Retinal pigment epithelial cell (primary cell): ENCODE data around the gene CUL4B.

ENCODE experiments used
- DNase-seq: peaks from one replicate; pipeline ENCODE4 v3.0.0-alpha.2; 2010; ENCODE audit warnings: low read depth
- H3K4me3 ChIP-seq: 2 replicates; pipeline ENCODE4 v1.5.1; 2011; ENCODE audit warnings: mild to moderate bottlenecking, low read length, control low read depth, moderate library complexity
- TF ChIP-seq, protein P1 (sequence below): conservative IDR thresholded peaks from 2 replicates; pipeline ENCODE4 v1.5.1; 2011; ENCODE audit warnings: low read depth, low read length, control low read depth, inconsistent platforms

The CUL4B gene

GRCh38 chrX:120559804-120560203 lies 958 bp downstream of the CUL4B start:
- TF ChIP-seq, protein P1, sequence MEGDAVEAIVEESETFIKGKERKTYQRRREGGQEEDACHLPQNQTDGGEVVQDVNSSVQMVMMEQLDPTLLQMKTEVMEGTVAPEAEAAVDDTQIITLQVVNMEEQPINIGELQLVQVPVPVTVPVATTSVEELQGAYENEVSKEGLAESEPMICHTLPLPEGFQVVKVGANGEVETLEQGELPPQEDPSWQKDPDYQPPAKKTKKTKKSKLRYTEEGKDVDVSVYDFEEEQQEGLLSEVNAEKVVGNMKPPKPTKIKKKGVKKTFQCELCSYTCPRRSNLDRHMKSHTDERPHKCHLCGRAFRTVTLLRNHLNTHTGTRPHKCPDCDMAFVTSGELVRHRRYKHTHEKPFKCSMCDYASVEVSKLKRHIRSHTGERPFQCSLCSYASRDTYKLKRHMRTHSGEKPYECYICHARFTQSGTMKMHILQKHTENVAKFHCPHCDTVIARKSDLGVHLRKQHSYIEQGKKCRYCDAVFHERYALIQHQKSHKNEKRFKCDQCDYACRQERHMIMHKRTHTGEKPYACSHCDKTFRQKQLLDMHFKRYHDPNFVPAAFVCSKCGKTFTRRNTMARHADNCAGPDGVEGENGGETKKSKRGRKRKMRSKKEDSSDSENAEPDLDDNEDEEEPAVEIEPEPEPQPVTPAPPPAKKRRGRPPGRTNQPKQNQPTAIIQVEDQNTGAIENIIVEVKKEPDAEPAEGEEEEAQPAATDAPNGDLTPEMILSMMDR, result no peak
- DNase-seq, result no peak
- H3K4me3 ChIP-seq, result peak overlapping the region; percentile 77

- no peak for DNase-seq
Measured at GRCh38 chrX:120556251-120556650, 4.5 kb downstream of the CUL4B start.

DNA sequence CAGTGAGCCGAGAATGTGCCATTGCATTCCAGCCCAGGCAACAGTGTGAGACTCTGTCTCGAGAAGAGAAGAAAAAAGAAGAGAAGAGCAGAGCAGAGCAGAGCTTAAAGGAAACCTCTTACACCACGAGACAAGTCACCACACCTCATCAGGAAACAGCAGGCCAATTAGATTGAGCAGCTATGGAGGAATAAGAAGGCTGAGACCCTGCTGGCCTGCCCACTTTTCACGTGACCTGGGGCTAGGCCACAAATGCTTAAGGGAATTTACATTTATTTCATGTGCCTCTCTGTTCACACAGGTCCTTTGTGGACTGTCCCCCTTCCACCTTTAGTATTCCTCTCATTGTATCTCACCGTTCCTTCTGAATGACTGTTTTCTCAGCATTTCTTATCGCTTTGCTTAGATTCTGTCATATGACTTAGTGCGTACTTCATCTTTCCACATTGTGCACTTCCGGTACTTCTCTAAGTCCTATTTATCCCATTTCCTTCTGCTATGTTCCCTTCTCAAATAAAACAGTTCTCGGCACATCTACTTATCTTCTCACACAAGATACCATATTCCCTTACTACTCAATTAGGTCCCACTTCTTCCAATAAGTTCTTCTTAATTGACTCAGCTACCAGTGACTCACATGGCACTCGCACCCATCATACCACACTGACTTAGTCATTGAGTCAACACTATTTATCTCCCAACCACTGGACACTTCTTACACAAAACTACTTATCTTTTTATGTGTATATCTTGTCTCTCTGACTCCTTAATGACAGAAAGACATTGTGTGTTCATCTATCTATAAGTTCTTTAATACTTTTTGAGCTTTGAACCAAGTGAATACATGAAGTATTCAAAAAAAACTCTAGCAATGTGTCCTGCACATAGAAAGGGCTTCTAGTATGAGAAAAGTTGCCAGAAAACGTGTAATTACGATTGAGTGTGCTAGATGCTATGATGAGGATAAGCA lies 11.0 kb downstream of the CUL4B start:
- H3K4me3 ChIP-seq, result no peak overlapping the region
- TF ChIP-seq, protein P1, result no peak
- DNase-seq, result peak; percentile 59

More at GRCh38 chrX:120556251-120556650, 4.5 kb downstream of the CUL4B start:
- TF ChIP-seq, protein P1, result no peak
- no peak overlapping the region for H3K4me3 ChIP-seq

DNA sequence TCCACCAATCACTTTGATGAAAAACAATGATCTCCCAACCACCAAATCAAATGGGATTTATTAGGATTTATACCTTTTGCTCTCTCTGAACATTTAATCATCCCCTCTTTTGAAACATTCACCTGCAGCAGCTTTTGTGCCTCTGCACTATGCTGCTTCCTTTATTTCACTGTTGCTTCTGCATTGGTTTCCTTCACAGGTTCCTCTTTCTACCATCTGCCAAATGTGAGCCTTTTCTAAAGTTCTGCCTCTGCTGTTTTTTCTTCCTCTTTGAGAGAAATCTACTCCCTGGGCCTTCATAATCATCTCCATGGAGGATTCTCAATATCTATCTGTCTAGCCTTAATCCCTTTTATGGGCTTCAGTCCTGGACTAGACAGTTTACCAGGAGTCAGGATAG lies 24.7 kb downstream of the CUL4B start:
- DNase-seq, result no peak
- no peak overlapping the region for H3K4me3 ChIP-seq
- TF ChIP-seq, protein P1, result no peak

- H3K4me3 ChIP-seq, result no peak overlapping the region
- TF ChIP-seq, protein P1, result no peak
- DNase-seq, result no peak
Measured at GRCh38 chrX:120534413-120535205, 26.2 kb downstream of the CUL4B start.

- no peak overlapping the region for H3K4me3 ChIP-seq
Measured at GRCh38 chrX:120522820-120523219, 37.9 kb downstream of the CUL4B start.

More at GRCh38 chrX:120522820-120523219, 37.9 kb downstream of the CUL4B start:
- DNase-seq, result no peak
- TF ChIP-seq, protein P1, result no peak
